WTC11 (cell line): ENCODE measurements around the gene CDH18.

Experiments used
- CREB1 ChIP-seq: sonication (generic); formaldehyde crosslinking; IDR thresholded peaks from 2 replicates; pipeline ENCODE4 v1.8.0; 2023; ENCODE audit warnings: mild to moderate bottlenecking, missing genetic modification reagents
- CREM ChIP-seq: sonication (generic); formaldehyde crosslinking; IDR thresholded peaks from 2 replicates; pipeline ENCODE4 v1.8.1; 2022; ENCODE audit warnings: mild to moderate bottlenecking, missing genetic modification reagents, moderate library complexity
- PRRX2 ChIP-seq: fragments of 250-450 bp; sonication (Bioruptor Pico); IDR thresholded peaks from 2 replicates; pipeline ENCODE4 v1.8.0; 2021; ENCODE audit warnings: mild to moderate bottlenecking
- ZNF232 ChIP-seq: sonication (generic); formaldehyde crosslinking; IDR thresholded peaks from 2 replicates; pipeline ENCODE4 v1.8.0; 2022; ENCODE audit warnings: mild to moderate bottlenecking, missing genetic modification reagents
- TF ChIP-seq, protein P1 (sequence below): sonication (generic); formaldehyde crosslinking; IDR thresholded peaks from 2 replicates; pipeline ENCODE4 v1.8.0; 2023; ENCODE audit warnings: missing genetic modification reagents, mild to moderate bottlenecking, borderline replicate concordance
- TF ChIP-seq, protein P2 (sequence below): fragments of 200-600 bp; IDR thresholded peaks from 2 replicates; pipeline ENCODE4 v1.8.0; 2022; ENCODE audit warnings: antibody characterized with exemption

DNA sequence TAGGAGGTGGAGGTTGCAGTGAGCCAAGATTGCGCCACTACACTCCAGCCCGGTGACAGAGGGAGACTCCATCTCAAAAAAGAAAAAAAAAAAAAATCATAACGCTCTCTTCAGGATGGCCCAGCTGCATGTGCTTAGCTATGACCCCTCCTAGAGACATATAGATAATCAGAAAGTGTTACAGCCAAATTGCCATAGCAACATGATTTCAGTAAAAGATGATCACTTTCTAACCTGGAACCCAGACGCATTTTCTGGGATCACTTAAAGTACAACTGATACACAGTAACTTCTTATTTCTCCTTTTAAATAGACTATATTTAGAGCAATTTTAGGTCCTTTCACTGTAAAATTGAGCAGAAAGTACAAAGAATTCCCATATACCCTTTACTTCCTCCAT, 372.9 kb downstream of the CDH18 start:
- TF ChIP-seq, protein P1, sequence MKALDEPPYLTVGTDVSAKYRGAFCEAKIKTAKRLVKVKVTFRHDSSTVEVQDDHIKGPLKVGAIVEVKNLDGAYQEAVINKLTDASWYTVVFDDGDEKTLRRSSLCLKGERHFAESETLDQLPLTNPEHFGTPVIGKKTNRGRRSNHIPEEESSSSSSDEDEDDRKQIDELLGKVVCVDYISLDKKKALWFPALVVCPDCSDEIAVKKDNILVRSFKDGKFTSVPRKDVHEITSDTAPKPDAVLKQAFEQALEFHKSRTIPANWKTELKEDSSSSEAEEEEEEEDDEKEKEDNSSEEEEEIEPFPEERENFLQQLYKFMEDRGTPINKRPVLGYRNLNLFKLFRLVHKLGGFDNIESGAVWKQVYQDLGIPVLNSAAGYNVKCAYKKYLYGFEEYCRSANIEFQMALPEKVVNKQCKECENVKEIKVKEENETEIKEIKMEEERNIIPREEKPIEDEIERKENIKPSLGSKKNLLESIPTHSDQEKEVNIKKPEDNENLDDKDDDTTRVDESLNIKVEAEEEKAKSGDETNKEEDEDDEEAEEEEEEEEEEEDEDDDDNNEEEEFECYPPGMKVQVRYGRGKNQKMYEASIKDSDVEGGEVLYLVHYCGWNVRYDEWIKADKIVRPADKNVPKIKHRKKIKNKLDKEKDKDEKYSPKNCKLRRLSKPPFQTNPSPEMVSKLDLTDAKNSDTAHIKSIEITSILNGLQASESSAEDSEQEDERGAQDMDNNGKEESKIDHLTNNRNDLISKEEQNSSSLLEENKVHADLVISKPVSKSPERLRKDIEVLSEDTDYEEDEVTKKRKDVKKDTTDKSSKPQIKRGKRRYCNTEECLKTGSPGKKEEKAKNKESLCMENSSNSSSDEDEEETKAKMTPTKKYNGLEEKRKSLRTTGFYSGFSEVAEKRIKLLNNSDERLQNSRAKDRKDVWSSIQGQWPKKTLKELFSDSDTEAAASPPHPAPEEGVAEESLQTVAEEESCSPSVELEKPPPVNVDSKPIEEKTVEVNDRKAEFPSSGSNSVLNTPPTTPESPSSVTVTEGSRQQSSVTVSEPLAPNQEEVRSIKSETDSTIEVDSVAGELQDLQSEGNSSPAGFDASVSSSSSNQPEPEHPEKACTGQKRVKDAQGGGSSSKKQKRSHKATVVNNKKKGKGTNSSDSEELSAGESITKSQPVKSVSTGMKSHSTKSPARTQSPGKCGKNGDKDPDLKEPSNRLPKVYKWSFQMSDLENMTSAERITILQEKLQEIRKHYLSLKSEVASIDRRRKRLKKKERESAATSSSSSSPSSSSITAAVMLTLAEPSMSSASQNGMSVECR (CRISPR knock-in tag): no peak
- no peak for TF ChIP-seq CREM (CRISPR knock-in tag)
- no peak for TF ChIP-seq ZNF232
- TF ChIP-seq, protein P2, sequence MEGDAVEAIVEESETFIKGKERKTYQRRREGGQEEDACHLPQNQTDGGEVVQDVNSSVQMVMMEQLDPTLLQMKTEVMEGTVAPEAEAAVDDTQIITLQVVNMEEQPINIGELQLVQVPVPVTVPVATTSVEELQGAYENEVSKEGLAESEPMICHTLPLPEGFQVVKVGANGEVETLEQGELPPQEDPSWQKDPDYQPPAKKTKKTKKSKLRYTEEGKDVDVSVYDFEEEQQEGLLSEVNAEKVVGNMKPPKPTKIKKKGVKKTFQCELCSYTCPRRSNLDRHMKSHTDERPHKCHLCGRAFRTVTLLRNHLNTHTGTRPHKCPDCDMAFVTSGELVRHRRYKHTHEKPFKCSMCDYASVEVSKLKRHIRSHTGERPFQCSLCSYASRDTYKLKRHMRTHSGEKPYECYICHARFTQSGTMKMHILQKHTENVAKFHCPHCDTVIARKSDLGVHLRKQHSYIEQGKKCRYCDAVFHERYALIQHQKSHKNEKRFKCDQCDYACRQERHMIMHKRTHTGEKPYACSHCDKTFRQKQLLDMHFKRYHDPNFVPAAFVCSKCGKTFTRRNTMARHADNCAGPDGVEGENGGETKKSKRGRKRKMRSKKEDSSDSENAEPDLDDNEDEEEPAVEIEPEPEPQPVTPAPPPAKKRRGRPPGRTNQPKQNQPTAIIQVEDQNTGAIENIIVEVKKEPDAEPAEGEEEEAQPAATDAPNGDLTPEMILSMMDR: no peak
- no peak for TF ChIP-seq PRRX2
- no peak for TF ChIP-seq CREB1 (CRISPR knock-in tag)
